ENCODE results near the gene ANAPC10.

The ANAPC10 gene

DNA sequence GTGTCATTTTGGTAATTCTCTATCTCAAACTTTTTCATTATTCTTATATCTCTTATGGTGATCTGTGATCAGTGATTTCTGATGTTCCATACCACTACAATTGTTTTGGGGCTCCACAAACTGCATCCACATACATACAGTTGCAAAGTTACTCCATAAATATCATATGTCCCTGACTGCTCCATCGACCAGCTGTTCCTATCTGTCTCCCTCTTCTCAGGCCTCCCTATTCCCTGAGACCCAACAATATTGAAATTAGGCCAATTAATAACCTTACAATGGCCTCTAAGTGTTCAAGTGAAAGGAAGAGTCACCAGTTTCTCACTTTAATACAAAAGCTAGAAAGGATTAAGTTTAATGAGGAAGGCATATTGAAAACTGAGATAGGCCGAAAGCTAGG is 108.7 kb downstream of the ANAPC10 start:
- H3K9me3 ChIP-seq (ENCODE audit: control insufficient read depth, insufficient read depth, low read length) = no peaks in the 10 kb centered on the region
- no peaks in the 10 kb centered on the region for H3K27me3 ChIP-seq (ENCODE audit: control insufficient read depth, insufficient read depth, low read length)
- H3K4me1 ChIP-seq (ENCODE audit: control insufficient read depth, insufficient read depth, low read length) = no peaks in the 10 kb centered on the region
- no peak overlapping the region for H3K4me3 ChIP-seq (ENCODE audit: low read depth, low read length)
- no peak overlapping the region for H3K9ac ChIP-seq (ENCODE audit: low read depth, low read length)
- H3K36me3 ChIP-seq (ENCODE audit: control insufficient read depth, insufficient read depth, low read length) = no peaks in the 10 kb centered on the region

DNA sequence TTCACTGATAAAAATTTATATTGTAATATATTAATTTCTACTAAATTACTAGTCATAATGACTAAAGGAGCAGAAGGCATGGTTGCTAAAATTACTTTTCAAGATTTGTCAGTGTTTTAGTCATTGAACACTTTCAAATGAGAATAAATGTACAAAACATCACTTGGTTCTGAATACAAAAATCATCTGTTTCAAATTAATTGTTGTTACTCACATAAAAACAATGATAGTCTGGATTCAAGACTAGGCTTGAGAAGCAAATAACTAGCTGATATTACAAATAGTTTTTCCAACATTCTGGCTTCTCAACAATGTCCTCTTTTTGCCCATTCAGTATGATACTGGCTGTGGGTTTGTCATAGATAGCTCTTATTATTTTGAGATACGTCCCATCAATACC is 112.5 kb downstream of the ANAPC10 start:
- Histone ChIP-seq H3K27me3 (ENCODE audit: control insufficient read depth, insufficient read depth, low read length) (no peaks in the 10 kb centered on the region), H3K9me3 (ENCODE audit: control insufficient read depth, insufficient read depth, low read length) (no peaks in the 10 kb centered on the region), H3K4me3 (ENCODE audit: low read depth, low read length) (no peak overlapping the region), H3K4me1 (ENCODE audit: control insufficient read depth, insufficient read depth, low read length) (no peaks in the 10 kb centered on the region), H3K36me3 (ENCODE audit: control insufficient read depth, insufficient read depth, low read length) (no peaks in the 10 kb centered on the region), H3K9ac (ENCODE audit: low read depth, low read length) (no peak overlapping the region)

DNA sequence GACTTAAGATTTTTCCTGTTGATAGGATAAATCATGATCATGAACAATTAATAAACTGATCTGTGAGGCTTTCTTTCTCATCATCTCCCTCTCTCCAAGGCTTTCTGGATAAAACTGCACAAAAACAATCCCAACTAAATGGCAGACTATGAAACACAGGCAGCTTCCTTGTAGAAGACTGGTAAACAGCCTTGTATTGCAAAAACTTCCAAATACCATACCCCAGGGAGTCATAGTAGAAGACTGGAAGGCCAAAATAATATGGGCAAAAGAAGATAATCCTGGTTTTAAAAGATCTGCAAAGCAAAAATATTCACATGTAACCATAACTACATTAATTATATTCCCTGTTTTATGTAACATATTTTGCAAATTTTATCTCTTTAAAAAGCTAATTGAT is 113.0 kb downstream of the ANAPC10 start:
- no peak overlapping the region for H3K9ac ChIP-seq (ENCODE audit: low read depth, low read length)
- no peaks in the 10 kb centered on the region for H3K9me3 ChIP-seq (ENCODE audit: control insufficient read depth, insufficient read depth, low read length)
- no peaks in the 10 kb centered on the region for H3K36me3 ChIP-seq (ENCODE audit: control insufficient read depth, insufficient read depth, low read length)
- H3K4me1 ChIP-seq (ENCODE audit: control insufficient read depth, insufficient read depth, low read length) = no peaks in the 10 kb centered on the region
- no peaks in the 10 kb centered on the region for H3K27me3 ChIP-seq (ENCODE audit: control insufficient read depth, insufficient read depth, low read length)
- H3K4me3 ChIP-seq (ENCODE audit: low read depth, low read length) = no peak overlapping the region

DNA sequence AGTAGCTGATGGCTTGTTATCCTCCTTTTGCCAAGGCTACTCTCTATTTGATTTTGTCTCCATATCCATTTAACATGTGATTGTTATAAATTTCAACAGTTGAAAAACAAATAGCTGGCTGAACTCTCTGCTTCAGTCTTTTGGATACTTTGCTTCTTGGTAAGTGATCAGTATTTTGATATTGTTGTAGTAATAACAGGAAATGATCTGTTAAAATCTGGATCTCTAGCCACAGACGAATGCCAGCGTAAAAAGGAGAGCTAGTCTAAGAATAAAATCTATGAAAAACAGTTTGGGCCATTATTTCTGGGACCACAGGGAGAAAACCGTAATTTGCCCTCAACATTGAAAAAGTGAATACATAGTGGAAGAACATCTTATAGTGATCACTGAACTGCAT is 113.8 kb downstream of the ANAPC10 start:
- no peaks in the 10 kb centered on the region for H3K36me3 ChIP-seq (ENCODE audit: control insufficient read depth, insufficient read depth, low read length)
- H3K4me3 ChIP-seq (ENCODE audit: low read depth, low read length) = no peak overlapping the region
- no peaks in the 10 kb centered on the region for H3K4me1 ChIP-seq (ENCODE audit: control insufficient read depth, insufficient read depth, low read length)
- H3K27me3 ChIP-seq (ENCODE audit: control insufficient read depth, insufficient read depth, low read length) = no peaks in the 10 kb centered on the region
- H3K9ac ChIP-seq (ENCODE audit: low read depth, low read length) = no peak overlapping the region
- H3K9me3 ChIP-seq (ENCODE audit: control insufficient read depth, insufficient read depth, low read length) = no peaks in the 10 kb centered on the region

DNA sequence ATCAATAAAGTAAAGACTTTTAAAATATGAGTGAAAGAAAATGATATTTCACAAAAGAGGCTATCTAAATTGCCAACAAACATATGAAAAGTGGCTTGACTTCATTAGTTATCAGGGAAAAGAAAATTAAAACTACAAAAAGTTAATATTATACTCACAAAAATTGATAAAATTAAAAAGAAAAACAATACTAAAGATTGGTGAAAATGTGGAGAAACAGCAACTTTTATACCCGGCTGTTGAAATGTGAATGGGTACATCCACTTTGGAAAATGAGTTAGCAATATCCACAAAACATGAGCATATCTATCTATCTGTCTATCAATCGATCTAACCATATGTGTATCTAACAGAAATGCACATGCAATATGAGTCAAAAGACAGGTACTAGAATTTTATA is 122.3 kb downstream of the ANAPC10 start:
- Histone ChIP-seq H3K4me3 (ENCODE audit: low read depth, low read length) (no peak overlapping the region), H3K9me3 (ENCODE audit: control insufficient read depth, insufficient read depth, low read length) (no peaks in the 10 kb centered on the region), H3K36me3 (ENCODE audit: control insufficient read depth, insufficient read depth, low read length) (no peaks in the 10 kb centered on the region), H3K9ac (ENCODE audit: low read depth, low read length) (no peak overlapping the region), H3K4me1 (ENCODE audit: control insufficient read depth, insufficient read depth, low read length) (no peaks in the 10 kb centered on the region), H3K27me3 (ENCODE audit: control insufficient read depth, insufficient read depth, low read length) (no peaks in the 10 kb centered on the region)

DNA sequence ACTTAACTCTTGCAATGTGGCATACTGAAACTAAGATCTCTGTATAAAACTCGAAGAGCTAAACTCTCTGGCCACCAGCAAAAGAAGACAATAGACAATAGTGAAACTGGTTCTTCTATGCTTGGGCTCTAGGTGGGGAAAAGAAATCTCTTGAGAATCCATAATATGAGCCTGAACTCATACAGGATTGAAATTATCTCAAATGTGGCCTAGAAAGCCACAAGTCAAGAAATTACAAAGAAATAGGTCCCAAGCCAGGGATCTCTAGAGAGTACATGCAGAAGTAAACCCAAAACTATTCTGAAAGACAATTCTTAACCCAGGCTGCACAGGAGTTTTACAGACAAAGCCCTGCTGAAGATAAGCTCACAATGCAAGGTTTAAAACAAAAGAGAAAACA is 127.4 kb downstream of the ANAPC10 start:
- no peaks in the 10 kb centered on the region for H3K9me3 ChIP-seq (ENCODE audit: control insufficient read depth, insufficient read depth, low read length)
- no peak overlapping the region for H3K9ac ChIP-seq (ENCODE audit: low read depth, low read length)
- H3K4me3 ChIP-seq (ENCODE audit: low read depth, low read length) = no peak overlapping the region
- no peaks in the 10 kb centered on the region for H3K27me3 ChIP-seq (ENCODE audit: control insufficient read depth, insufficient read depth, low read length)
- H3K36me3 ChIP-seq (ENCODE audit: control insufficient read depth, insufficient read depth, low read length) = no peaks in the 10 kb centered on the region
- no peaks in the 10 kb centered on the region for H3K4me1 ChIP-seq (ENCODE audit: control insufficient read depth, insufficient read depth, low read length)

DNA sequence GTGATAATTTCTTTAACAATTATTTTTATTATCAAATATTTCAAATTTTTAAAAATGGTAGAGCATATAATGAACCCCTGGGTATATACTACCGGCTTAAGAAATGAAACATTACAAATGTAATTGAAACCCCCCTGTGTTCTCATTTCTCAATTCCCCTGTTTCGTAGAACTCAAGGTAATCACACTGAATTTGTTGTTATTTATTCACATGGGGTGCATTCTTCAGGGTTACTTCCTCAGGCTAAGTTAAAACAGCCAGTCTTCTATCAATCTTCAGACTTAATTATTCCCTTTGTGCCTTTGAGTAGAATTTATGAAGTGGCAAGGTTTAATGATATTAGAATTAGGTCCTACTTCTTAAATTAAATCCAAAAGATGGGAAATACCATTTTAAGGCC is 128.2 kb downstream of the ANAPC10 start:
- Histone ChIP-seq H3K27me3 (ENCODE audit: control insufficient read depth, insufficient read depth, low read length) (no peaks in the 10 kb centered on the region), H3K36me3 (ENCODE audit: control insufficient read depth, insufficient read depth, low read length) (no peaks in the 10 kb centered on the region), H3K4me3 (ENCODE audit: low read depth, low read length) (no peak overlapping the region), H3K9me3 (ENCODE audit: control insufficient read depth, insufficient read depth, low read length) (no peaks in the 10 kb centered on the region), H3K9ac (ENCODE audit: low read depth, low read length) (no peak overlapping the region), H3K4me1 (ENCODE audit: control insufficient read depth, insufficient read depth, low read length) (no peaks in the 10 kb centered on the region)

DNA sequence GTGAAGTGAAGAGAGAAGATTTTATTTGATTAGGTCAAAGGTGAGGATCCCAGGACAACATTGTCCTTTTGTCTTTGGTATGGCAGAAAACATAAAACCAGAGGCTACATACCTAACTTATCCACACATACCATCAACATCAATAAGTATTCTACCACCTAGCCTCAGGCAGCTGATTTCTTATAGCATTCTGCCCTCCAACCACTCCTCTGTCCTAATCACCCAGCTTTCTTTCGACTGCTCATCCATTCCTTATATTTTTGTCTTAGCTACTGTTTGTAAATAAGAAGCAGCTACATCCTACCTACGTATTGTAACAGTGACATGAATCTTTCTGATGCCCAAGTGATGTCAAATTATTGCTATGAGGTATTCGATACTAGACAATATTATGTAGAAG is 129.4 kb downstream of the ANAPC10 start:
- Histone ChIP-seq H3K4me3 (ENCODE audit: low read depth, low read length) (no peak overlapping the region), H3K9ac (ENCODE audit: low read depth, low read length) (no peak overlapping the region), H3K27me3 (ENCODE audit: control insufficient read depth, insufficient read depth, low read length) (no peaks in the 10 kb centered on the region), H3K4me1 (ENCODE audit: control insufficient read depth, insufficient read depth, low read length) (no peaks in the 10 kb centered on the region), H3K36me3 (ENCODE audit: control insufficient read depth, insufficient read depth, low read length) (no peaks in the 10 kb centered on the region), H3K9me3 (ENCODE audit: control insufficient read depth, insufficient read depth, low read length) (no peaks in the 10 kb centered on the region)

DNA sequence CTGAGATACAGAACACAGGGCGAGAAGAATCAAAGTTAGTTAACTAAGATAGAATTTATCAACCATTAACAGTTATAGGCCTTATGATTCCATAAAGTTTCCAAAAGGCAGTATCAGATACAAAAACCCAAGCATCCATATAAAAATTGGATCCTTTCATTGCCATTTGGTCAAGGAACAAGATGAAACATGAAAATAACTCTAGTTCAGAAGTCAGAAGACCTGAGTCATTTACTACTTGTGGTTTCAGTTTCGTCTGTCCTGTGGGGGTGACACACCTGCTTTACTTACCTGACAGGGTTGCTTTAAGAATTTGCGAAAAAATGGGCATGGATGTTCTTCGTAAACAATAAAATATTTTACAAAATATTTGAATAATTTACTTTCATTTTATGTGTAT is 130.8 kb downstream of the ANAPC10 start:
- Histone ChIP-seq H3K9ac (ENCODE audit: low read depth, low read length) (no peak overlapping the region), H3K9me3 (ENCODE audit: control insufficient read depth, insufficient read depth, low read length) (no peaks in the 10 kb centered on the region)

DNA sequence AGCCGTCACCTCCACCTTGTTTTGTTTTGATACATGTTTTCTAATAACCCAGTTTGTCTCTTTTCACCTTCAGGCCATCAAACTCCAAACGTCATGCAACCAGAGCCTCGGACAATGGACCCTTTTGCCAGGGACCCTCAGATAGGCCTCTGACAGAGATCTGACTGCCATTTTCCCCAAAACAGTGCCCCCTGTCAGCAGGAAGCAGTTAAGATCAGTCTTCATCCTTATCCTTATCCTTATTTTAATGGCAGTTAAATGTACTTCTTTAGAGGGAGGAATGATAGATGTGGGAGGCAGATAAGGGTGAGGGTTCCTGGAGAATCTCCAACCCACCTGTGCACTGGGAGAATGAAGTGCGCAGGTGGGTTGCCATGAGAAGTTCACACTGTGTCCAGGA is 135.7 kb downstream of the ANAPC10 start:
- Histone ChIP-seq H3K36me3 (ENCODE audit: control insufficient read depth, insufficient read depth, low read length) (no peaks in the 10 kb centered on the region), H3K27me3 (ENCODE audit: control insufficient read depth, insufficient read depth, low read length) (no peaks in the 10 kb centered on the region)

More for the DNA sequence above, 130.8 kb downstream of the ANAPC10 start:
- Histone ChIP-seq H3K4me3 (ENCODE audit: low read depth, low read length) (no peak overlapping the region), H3K36me3 (ENCODE audit: control insufficient read depth, insufficient read depth, low read length) (no peaks in the 10 kb centered on the region), H3K4me1 (ENCODE audit: control insufficient read depth, insufficient read depth, low read length) (no peaks in the 10 kb centered on the region), H3K27me3 (ENCODE audit: control insufficient read depth, insufficient read depth, low read length) (no peaks in the 10 kb centered on the region)

DNA sequence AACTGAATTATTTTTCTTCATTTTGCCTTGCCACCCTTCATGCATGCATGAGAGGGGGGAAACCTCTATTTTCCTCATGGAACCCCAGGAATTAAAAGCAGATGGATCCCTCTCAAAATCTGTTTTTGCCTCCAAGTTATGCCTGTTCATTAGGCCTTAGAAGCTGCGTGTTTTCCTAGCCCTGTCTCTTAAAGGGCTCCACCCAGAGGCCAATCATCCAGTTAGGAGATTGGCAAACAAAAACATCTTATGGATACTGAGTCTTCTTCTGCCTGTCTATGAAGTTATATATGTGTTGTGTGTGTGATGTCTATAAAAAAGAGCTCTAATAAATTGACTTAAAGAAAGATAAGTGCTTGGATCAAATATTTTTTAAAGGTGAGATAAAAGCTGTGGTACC is 142.9 kb downstream of the ANAPC10 start:
- Histone ChIP-seq H3K4me1 (ENCODE audit: control insufficient read depth, insufficient read depth, low read length) (peaks cover 5% of the 10 kb centered on the region), H3K27me3 (ENCODE audit: control insufficient read depth, insufficient read depth, low read length) (no peaks in the 10 kb centered on the region), H3K9ac (ENCODE audit: low read depth, low read length) (no peak overlapping the region), H3K36me3 (ENCODE audit: control insufficient read depth, insufficient read depth, low read length) (no peaks in the 10 kb centered on the region), H3K4me3 (ENCODE audit: low read depth, low read length) (no peak overlapping the region), H3K9me3 (ENCODE audit: control insufficient read depth, insufficient read depth, low read length) (no peaks in the 10 kb centered on the region)

More for the DNA sequence above, 135.7 kb downstream of the ANAPC10 start:
- Histone ChIP-seq H3K4me3 (ENCODE audit: low read depth, low read length) (no peak overlapping the region), H3K4me1 (ENCODE audit: control insufficient read depth, insufficient read depth, low read length) (no peaks in the 10 kb centered on the region), H3K9me3 (ENCODE audit: control insufficient read depth, insufficient read depth, low read length) (no peaks in the 10 kb centered on the region), H3K9ac (ENCODE audit: low read depth, low read length) (no peak overlapping the region)

DNA sequence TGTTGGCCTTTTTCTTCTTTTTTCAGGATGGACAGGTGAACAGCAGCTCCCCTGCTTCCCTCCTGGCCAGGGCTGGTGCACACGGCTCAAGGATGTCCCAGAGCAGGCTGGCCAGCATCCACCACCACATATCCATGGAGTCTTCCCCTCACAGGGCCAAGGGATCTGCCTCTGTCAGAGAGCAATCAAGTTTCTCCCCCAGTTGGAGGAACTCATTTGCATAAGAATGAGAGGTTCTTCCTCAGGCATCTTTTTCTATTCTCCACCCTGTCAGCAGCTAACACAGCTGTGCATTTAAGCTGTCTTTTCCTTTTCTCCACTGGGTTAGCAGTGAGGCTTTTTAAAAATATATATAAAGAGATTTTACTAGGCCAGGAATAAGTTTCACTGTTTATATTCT is 143.8 kb downstream of the ANAPC10 start:
- Histone ChIP-seq H3K9me3 (ENCODE audit: control insufficient read depth, insufficient read depth, low read length) (no peaks in the 10 kb centered on the region), H3K36me3 (ENCODE audit: control insufficient read depth, insufficient read depth, low read length) (no peaks in the 10 kb centered on the region), H3K27me3 (ENCODE audit: control insufficient read depth, insufficient read depth, low read length) (no peaks in the 10 kb centered on the region), H3K4me1 (ENCODE audit: control insufficient read depth, insufficient read depth, low read length) (peaks cover 5% of the 10 kb centered on the region), H3K9ac (ENCODE audit: low read depth, low read length) (no peak overlapping the region), H3K4me3 (ENCODE audit: low read depth, low read length) (no peak overlapping the region)

DNA sequence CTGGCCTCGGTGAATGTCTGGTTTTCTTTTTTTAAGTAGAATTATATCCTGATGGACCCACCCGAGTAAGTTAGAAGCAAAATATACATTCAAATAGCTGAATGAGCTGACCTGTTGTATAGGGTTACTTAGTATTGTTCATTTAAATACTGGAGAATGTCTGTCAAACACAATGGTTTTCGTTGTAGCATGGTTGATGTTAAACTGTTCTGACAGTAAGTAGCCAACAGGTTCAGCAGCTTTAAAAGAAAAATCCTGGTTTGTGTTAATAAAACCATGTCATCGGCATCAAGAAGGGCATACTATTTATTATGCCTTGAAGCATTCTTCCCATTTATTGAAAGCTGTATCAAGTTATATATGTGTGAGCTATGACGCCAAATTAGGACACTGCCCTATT is 149.6 kb downstream of the ANAPC10 start:
- Histone ChIP-seq H3K36me3 (ENCODE audit: control insufficient read depth, insufficient read depth, low read length) (no peaks in the 10 kb centered on the region), H3K4me3 (ENCODE audit: low read depth, low read length) (no peak overlapping the region), H3K4me1 (ENCODE audit: control insufficient read depth, insufficient read depth, low read length) (peaks cover 6% of the 10 kb centered on the region), H3K9ac (ENCODE audit: low read depth, low read length) (no peak overlapping the region), H3K9me3 (ENCODE audit: control insufficient read depth, insufficient read depth, low read length) (no peaks in the 10 kb centered on the region), H3K27me3 (ENCODE audit: control insufficient read depth, insufficient read depth, low read length) (no peaks in the 10 kb centered on the region)

All from iPS-15b (cell line).